Endothelial cell of umbilical vein (primary cell): ENCODE results near the gene IST1. TPM values are rescaled to one million over a fixed set of nuclear protein-coding genes. Genes with fewer than 3 reads are reported as not detected.

Experiments
- BruUV-seq: library from RNA; stranded (reverse); fragments of 400-500 nt; replicated peaks from 2 replicates; lab custom pipeline; 2021; lab: Mats Ljungman, UMichigan
- CTCF ChIA-PET: fragments of 300-600, 350-600 bp; sonication (Branson Sonifier 250); formaldehyde crosslinking; loops from one replicate; lab custom pipeline; 2021; ENCODE audit warnings: antibody characterized with exemption, inconsistent platforms; lab: Charles Lee
- POLR2A ChIA-PET: fragments of 300-600, 350-600 bp; sonication (Branson Sonifier 250); formaldehyde crosslinking; loops from one replicate; lab custom pipeline; 2021; ENCODE audit warnings: antibody characterized with exemption, inconsistent platforms; lab: Charles Lee
- DNase-seq: peaks from one replicate; pipeline ENCODE4 v3.0.0-alpha.2; 2011; ENCODE audit warnings: low read depth, low spot score
- FAIRE-seq: peaks from 2 replicates; lab custom pipeline; 2011; peaks lifted over from hg19 to GRCh38; lab: Jason Lieb, UNC
- H2AFZ ChIP-seq: 2 replicates; pipeline ENCODE4 v1.6.0; 2012; ENCODE audit warnings: low read depth, low read length, control low read depth, inconsistent platforms
- H3K27ac ChIP-seq: 2 replicates; pipeline ENCODE4 v1.5.1; 2011; ENCODE audit warnings: low read depth, mild to moderate bottlenecking, control low read depth, low read length, moderate library complexity; ENCODE audit not compliant: insufficient read depth
- H3K27me3 ChIP-seq, 2 experiments: 2 replicates each; pipeline versions ENCODE4 v1.6.0 to v1.6.1; 2011; ENCODE audit warnings: low read length in 2 of 2, mixed read lengths in 1 of 2; ENCODE audit not compliant: control insufficient read depth in 2 of 2, insufficient read depth in 2 of 2
- H3K36me3 ChIP-seq, 2 experiments: 2 replicates in 1 of 2; 3 replicates in 1 of 2; pipeline ENCODE4 v1.5.1; 2011; ENCODE audit warnings: low read length in 2 of 2, mild to moderate bottlenecking in 1 of 2, moderate library complexity in 1 of 2; ENCODE audit not compliant: control insufficient read depth in 2 of 2, insufficient read depth in 2 of 2; ENCODE audit errors: extremely low read depth in 1 of 2
- H3K4me1 ChIP-seq: 3 replicates; pipeline ENCODE4 v1.5.1; 2011; ENCODE audit warnings: mild to moderate bottlenecking, low read length; ENCODE audit not compliant: control insufficient read depth, insufficient read depth; ENCODE audit errors: extremely low read depth
- H3K4me2 ChIP-seq: 2 replicates; pipeline ENCODE4 v1.6.1; 2011; ENCODE audit warnings: low read length, control low read depth, mixed read lengths; ENCODE audit not compliant: insufficient read depth
- H3K4me3 ChIP-seq, 3 experiments: fragments of 200-600 bp in 1 of 3; sonication (generic), shearing (Covaris generic) in 1 of 3; replicated peaks in 1 of 3; 2 replicates each; pipeline ENCODE4 v1.5.1; 2011 to 2016; ENCODE audit warnings: control low read depth in 3 of 3, low read length in 3 of 3, mild to moderate bottlenecking in 2 of 3, inconsistent platforms in 1 of 3, low read depth in 1 of 3, moderate library complexity in 1 of 3; ENCODE audit not compliant: insufficient read depth in 1 of 3
- H3K79me2 ChIP-seq: 2 replicates; pipeline ENCODE4 v1.6.0; 2012; ENCODE audit warnings: low read length, inconsistent platforms; ENCODE audit not compliant: control insufficient read depth, insufficient read depth
- H3K9ac ChIP-seq: replicated peaks from 2 replicates; pipeline ENCODE3; 2011; ENCODE audit warnings: low read length, control low read depth; ENCODE audit not compliant: insufficient read depth; ENCODE audit errors: extremely low read depth
- H3K9me1 ChIP-seq: replicated peaks from 3 replicates; pipeline ENCODE4 v1.6.0; 2011; ENCODE audit warnings: mild to moderate bottlenecking, low read length; ENCODE audit not compliant: control insufficient read depth, insufficient read depth; ENCODE audit errors: extremely low read depth
- H3K9me3 ChIP-seq: replicated peaks from 2 replicates; pipeline ENCODE4 v1.5.1; 2012; ENCODE audit warnings: low read length, inconsistent platforms; ENCODE audit not compliant: control insufficient read depth, insufficient read depth
- H4K20me1 ChIP-seq: replicated peaks from 2 replicates; pipeline ENCODE3; 2011; ENCODE audit warnings: mild to moderate bottlenecking, low read length; ENCODE audit not compliant: control insufficient read depth, insufficient read depth; ENCODE audit errors: extremely low read depth
- CTCF ChIP-seq, 2 donors: IDR thresholded peaks; 1 replicate in 1 of 2; 2 replicates in 1 of 2; pipeline ENCODE4 v1.5.1; 2011; ENCODE audit warnings: low read length in 2 of 2, mild to moderate bottlenecking in 2 of 2, moderate library complexity in 2 of 2, control low read depth in 1 of 2, inconsistent platforms in 1 of 2, low read depth in 1 of 2; ENCODE audit not compliant: insufficient read depth in 1 of 2; ENCODE audit errors: extremely low read depth in 1 of 2
- EZH2 ChIP-seq: IDR thresholded peaks from 2 replicates; pipeline ENCODE4 v1.6.1; 2012; ENCODE audit warnings: borderline replicate concordance, low read depth, mild to moderate bottlenecking, moderate library complexity, low read length, inconsistent platforms; ENCODE audit not compliant: severe bottlenecking
- FOS ChIP-seq: IDR thresholded peaks from 2 replicates; pipeline ENCODE4 v1.6.1; 2011; ENCODE audit warnings: mild to moderate bottlenecking, low read length, moderate library complexity, borderline replicate concordance; ENCODE audit not compliant: insufficient read depth
- GATA2 ChIP-seq: IDR thresholded peaks from 2 replicates; pipeline ENCODE4 v1.7.0; 2011; ENCODE audit warnings: low read depth, mild to moderate bottlenecking, moderate library complexity, mixed read lengths, low read length; ENCODE audit not compliant: insufficient read length, insufficient read depth
- JUN ChIP-seq: IDR thresholded peaks from 2 replicates; pipeline ENCODE4 v1.6.1; 2011; ENCODE audit warnings: borderline replicate concordance, low read depth; ENCODE audit not compliant: insufficient read length, insufficient read depth
- MAX ChIP-seq: IDR thresholded peaks from 2 replicates; pipeline ENCODE4 v1.6.1; 2011; ENCODE audit not compliant: insufficient read depth, insufficient read length
- MYC ChIP-seq: IDR thresholded peaks from one replicate; pipeline ENCODE4 v1.6.1; 2011; ENCODE audit warnings: mild to moderate bottlenecking, low read depth, low read length
- POLR2A ChIP-seq: IDR thresholded peaks from 2 replicates; pipeline ENCODE4 v1.6.1; 2012; ENCODE audit warnings: low read depth, mild to moderate bottlenecking, control low read depth, low read length
- POLR2AphosphoS5 ChIP-seq: IDR thresholded peaks from 2 replicates; pipeline ENCODE4 v1.6.1; 2012; ENCODE audit warnings: low read depth, mild to moderate bottlenecking, control low read depth, low read length, moderate library complexity; ENCODE audit not compliant: insufficient read depth
- dilution Hi-C: fragments of 300-500 bp; cut with MboI; formaldehyde crosslinking; loops from one replicate; pipeline ENCODE4 v1.15.0; 2019; ENCODE audit warnings: low sequenced_read_pairs; ENCODE audit not compliant: extremely low pct_ligation_motif_present
- intact Hi-C: fragments of 100-400 bp; cut with micrococcal nuclease; formaldehyde crosslinking; loops from one replicate; pipeline ENCODE4 v1.10.0; 2022
- polyA plus RNA-seq, 4 experiments: library from polyadenylated mRNA; depleted of rRNA in 3 of 4; stranded (reverse) in 3 of 4; unstranded in 1 of 4; fragments of >200 nt; gene quantifications; 2 replicates each; pipeline versions ENCODE4 v1.2.1 to v1.2.3, GENCODE V29; 2011 to 2012; ENCODE audit warnings: missing spikeins in 1 of 4
- total RNA-seq: library from RNA; stranded (reverse); gene quantifications from 2 replicates; pipeline ENCODE4 v1.2.3, GENCODE V29; 2021

The IST1 gene
- total and polyA plus RNA-seq, 2 donors (not counting 3 experiments of a cell fraction or from before 2014, with no cell fraction given), result 145 to 165 TPM

GRCh38 chr16:71899171-71899570, 3.8 kb downstream of the IST1 start:
- Histone ChIP-seq H3K9ac (no peak overlapping the region), H3K9me1 (no peaks in the 10 kb centered on the region), H3K79me2 (peaks cover 88% of the 10 kb centered on the region), H3K4me1 (peaks cover 7% of the 10 kb centered on the region), H3K27me3 (no peaks in the 10 kb centered on the region), H3K9me3 (no peaks in the 10 kb centered on the region), H2AFZ (no peak overlapping the region), H3K27ac (no peak overlapping the region), H3K4me2 (no peak overlapping the region), H3K36me3 (no peaks in the 10 kb centered on the region), H4K20me1 (peaks cover 24% of the 10 kb centered on the region), H3K4me3 (no peak overlapping the region)
- DNase-seq (no peak), FAIRE-seq (no peak)
- no TSS peak for BruUV-seq
- intact Hi-C loops, result no loop called here
- TF ChIP-seq CTCF (IDR thresholded peaks at IDR 0.05; ENCODE audit: extremely low read depth in 1 of 2, insufficient read depth in 1 of 2, low read depth in 1 of 2, low read length in 2 of 2), result no peak
- TF ChIP-seq JUN, result no peak
- no peak for TF ChIP-seq POLR2A
- no peak for TF ChIP-seq EZH2
- TF ChIP-seq GATA2, result no peak
- TF ChIP-seq POLR2AphosphoS5, result no peak
- TF ChIP-seq MAX, result no peak
- TF ChIP-seq MYC, result no peak
- TF ChIP-seq FOS, result no peak
- ChIA-PET POLR2A (no interaction called here), CTCF (interaction anchor here (0.9 to 3.1 kb wide), 4 partner anchors 16 to 62 kb away, joined by 4 to 12 read pairs (median 5); no protein-coding TSS in a partner anchor)
- dilution Hi-C loops, result no loop called here
